ENCODE data around the gene BTRC. TPM values are rescaled to one million over a fixed set of nuclear protein-coding genes. Genes with fewer than 3 reads are reported as not detected.

BTRC gene
- total RNA-seq, 1 experiment from 2014 or later, result 19.4 TPM

GRCh38 chr10:101572126-101572525, 218.2 kb downstream of the BTRC start:
- Mint-ChIP-seq H3K27me3 (ENCODE audit: insufficient read depth, unreplicated experiment) (no peaks in the 10 kb centered on the region), H3K4me1 (ENCODE audit: insufficient read depth, unreplicated experiment) (peaks cover 5% of the 10 kb centered on the region), H3K9me3 (ENCODE audit: unreplicated experiment) (no peaks in the 10 kb centered on the region), H3K4me3 (ENCODE audit: unreplicated experiment) (no peak overlapping the region), H3K27ac (ENCODE audit: low read depth, unreplicated experiment) (no peak overlapping the region), H3K36me3 (ENCODE audit: insufficient read depth, unreplicated experiment) (peaks cover 14% of the 10 kb centered on the region)
- DNase-seq (ENCODE audit: unreplicated experiment), result no peak
- CTCF ChIA-PET, result interaction anchor here (1.2 to 7.7 kb wide), 7 partner anchors 9 to 365 kb away, joined by 5 to 118 read pairs (median 13); partner anchors contain the start of genes DPCD and POLL
- intact Hi-C loops (cut with micrococcal nuclease), result no loop called here
- no TSS peak for BruUV-seq (replicated peaks)
- no peak for TF ChIP-seq CTCF (IDR thresholded peaks at IDR 0.05; ENCODE audit: unreplicated experiment)
- POLR2A ChIA-PET, result interaction anchor here (0.6 to 3.3 kb wide), 7 partner anchors 13 to 358 kb away, joined by 3 to 15 read pairs (median 3); partner anchors contain the start of gene NPM3

GRCh38 chr10:101572785-101573184, 218.8 kb downstream of the BTRC start:
- CTCF ChIA-PET, result interaction anchor here (3.7 to 7.7 kb wide), 2 partner anchors 105 to 359 kb away, joined by 17 to 118 read pairs; no protein-coding TSS in a partner anchor
- no TSS peak for BruUV-seq (replicated peaks)
- Mint-ChIP-seq H3K4me1 (ENCODE audit: insufficient read depth, unreplicated experiment) (peaks cover 5% of the 10 kb centered on the region), H3K36me3 (ENCODE audit: insufficient read depth, unreplicated experiment) (peaks cover 16% of the 10 kb centered on the region), H3K9me3 (ENCODE audit: unreplicated experiment) (no peaks in the 10 kb centered on the region), H3K27ac (ENCODE audit: low read depth, unreplicated experiment) (no peak overlapping the region), H3K27me3 (ENCODE audit: insufficient read depth, unreplicated experiment) (no peaks in the 10 kb centered on the region), H3K4me3 (ENCODE audit: unreplicated experiment) (no peak overlapping the region)
- no peak for DNase-seq (ENCODE audit: unreplicated experiment)
- intact Hi-C loops (cut with micrococcal nuclease), result no loop called here
- no peak for TF ChIP-seq CTCF (IDR thresholded peaks at IDR 0.05; ENCODE audit: unreplicated experiment)
- POLR2A ChIA-PET, result interaction anchor here (0.8 to 3.3 kb wide), 3 partner anchors 129 to 359 kb away, joined by 3 to 15 read pairs (median 3); no protein-coding TSS in a partner anchor

- DNase-seq (ENCODE audit: unreplicated experiment), result no peak
- no peaks in the 10 kb centered on the region for H3K9me3 Mint-ChIP-seq (ENCODE audit: unreplicated experiment)
- no peak overlapping the region for H3K4me3 Mint-ChIP-seq (ENCODE audit: unreplicated experiment)
- BruUV-seq (replicated peaks), result no TSS peak
- no peak for TF ChIP-seq CTCF (IDR thresholded peaks at IDR 0.05; ENCODE audit: unreplicated experiment)
- intact Hi-C loops (cut with micrococcal nuclease), result no loop called here
- peaks cover 5% of the 10 kb centered on the region for H3K4me1 Mint-ChIP-seq (ENCODE audit: insufficient read depth, unreplicated experiment)
- no peaks in the 10 kb centered on the region for H3K27me3 Mint-ChIP-seq (ENCODE audit: insufficient read depth, unreplicated experiment)
- CTCF ChIA-PET, result interaction anchor here (0.7 to 7.7 kb wide), 3 partner anchors 13 to 360 kb away, joined by 3 to 118 read pairs (median 3); no protein-coding TSS in a partner anchor
- H3K36me3 Mint-ChIP-seq (ENCODE audit: insufficient read depth, unreplicated experiment), result peaks cover 23% of the 10 kb centered on the region
- no peak overlapping the region for H3K27ac Mint-ChIP-seq (ENCODE audit: low read depth, unreplicated experiment)
- POLR2A ChIA-PET, result no interaction called here
Measured at GRCh38 chr10:101573885-101574753, 220.2 kb downstream of the BTRC start.

GRCh38 chr10:101575091-101575490, 221.1 kb downstream of the BTRC start:
- peaks cover 23% of the 10 kb centered on the region for H3K36me3 Mint-ChIP-seq (ENCODE audit: insufficient read depth, unreplicated experiment)
- ChIA-PET CTCF (interaction anchor here (0.6 to 1.9 kb wide), 4 partner anchors 14 to 361 kb away, joined by 3 to 9 read pairs (median 3); no protein-coding TSS in a partner anchor), POLR2A (interaction anchor here (2.1 kb wide), 1 partner anchor 13 kb away, joined by 13 read pairs; the partner anchor contains the start of genes DPCD and POLL)
- H3K27ac Mint-ChIP-seq (ENCODE audit: low read depth, unreplicated experiment), result no peak overlapping the region
- no peaks in the 10 kb centered on the region for H3K27me3 Mint-ChIP-seq (ENCODE audit: insufficient read depth, unreplicated experiment)
- intact Hi-C loops (cut with micrococcal nuclease), result no loop called here
- TF ChIP-seq CTCF (IDR thresholded peaks at IDR 0.05; ENCODE audit: unreplicated experiment), result no peak
- peaks cover 5% of the 10 kb centered on the region for H3K4me1 Mint-ChIP-seq (ENCODE audit: insufficient read depth, unreplicated experiment)
- H3K4me3 Mint-ChIP-seq (ENCODE audit: unreplicated experiment), result no peak overlapping the region
- DNase-seq (ENCODE audit: unreplicated experiment), result no peak
- H3K9me3 Mint-ChIP-seq (ENCODE audit: unreplicated experiment), result no peaks in the 10 kb centered on the region
- no TSS peak for BruUV-seq (replicated peaks)
